GM12864 (cell line): Measurements from ENCODE around the gene TCF7.

ENCODE experiments used
- DNase-seq: peaks from one replicate; pipeline ENCODE4 v3.0.0-alpha.2; 2011; ENCODE audit warnings: low read depth
- H3K4me3 ChIP-seq: 2 replicates; pipeline ENCODE4 v1.5.1; 2011; ENCODE audit warnings: mild to moderate bottlenecking, low read depth, low read length, control low read depth
- TF ChIP-seq, protein P1 (sequence below): IDR thresholded peaks from 2 replicates; pipeline ENCODE4 v1.5.1; 2011; ENCODE audit warnings: low read depth, mild to moderate bottlenecking, moderate library complexity, low read length, control low read depth, inconsistent platforms; ENCODE audit errors: missing control alignments

TCF7 gene

DNA sequence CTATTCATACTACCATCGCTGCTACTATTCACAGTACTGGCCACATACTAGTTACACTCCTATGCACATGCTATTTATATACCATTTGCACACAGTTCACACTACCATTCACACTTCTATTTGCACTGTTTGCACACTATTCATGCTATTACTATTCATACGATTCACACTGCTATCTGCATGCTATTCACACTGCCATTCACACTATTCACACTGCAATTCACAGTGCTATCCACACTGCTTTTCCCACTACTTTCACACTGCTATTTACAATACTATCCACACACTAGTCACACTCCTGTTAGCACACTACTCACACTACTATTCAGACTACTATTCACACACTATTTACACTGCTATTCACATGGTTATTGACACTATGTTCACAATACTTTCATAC lies 39.4 kb upstream of the TCF7 start:
- TF ChIP-seq, protein P1, sequence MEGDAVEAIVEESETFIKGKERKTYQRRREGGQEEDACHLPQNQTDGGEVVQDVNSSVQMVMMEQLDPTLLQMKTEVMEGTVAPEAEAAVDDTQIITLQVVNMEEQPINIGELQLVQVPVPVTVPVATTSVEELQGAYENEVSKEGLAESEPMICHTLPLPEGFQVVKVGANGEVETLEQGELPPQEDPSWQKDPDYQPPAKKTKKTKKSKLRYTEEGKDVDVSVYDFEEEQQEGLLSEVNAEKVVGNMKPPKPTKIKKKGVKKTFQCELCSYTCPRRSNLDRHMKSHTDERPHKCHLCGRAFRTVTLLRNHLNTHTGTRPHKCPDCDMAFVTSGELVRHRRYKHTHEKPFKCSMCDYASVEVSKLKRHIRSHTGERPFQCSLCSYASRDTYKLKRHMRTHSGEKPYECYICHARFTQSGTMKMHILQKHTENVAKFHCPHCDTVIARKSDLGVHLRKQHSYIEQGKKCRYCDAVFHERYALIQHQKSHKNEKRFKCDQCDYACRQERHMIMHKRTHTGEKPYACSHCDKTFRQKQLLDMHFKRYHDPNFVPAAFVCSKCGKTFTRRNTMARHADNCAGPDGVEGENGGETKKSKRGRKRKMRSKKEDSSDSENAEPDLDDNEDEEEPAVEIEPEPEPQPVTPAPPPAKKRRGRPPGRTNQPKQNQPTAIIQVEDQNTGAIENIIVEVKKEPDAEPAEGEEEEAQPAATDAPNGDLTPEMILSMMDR, result no peak
- no peak overlapping the region for H3K4me3 ChIP-seq
- DNase-seq, result no peak

DNA sequence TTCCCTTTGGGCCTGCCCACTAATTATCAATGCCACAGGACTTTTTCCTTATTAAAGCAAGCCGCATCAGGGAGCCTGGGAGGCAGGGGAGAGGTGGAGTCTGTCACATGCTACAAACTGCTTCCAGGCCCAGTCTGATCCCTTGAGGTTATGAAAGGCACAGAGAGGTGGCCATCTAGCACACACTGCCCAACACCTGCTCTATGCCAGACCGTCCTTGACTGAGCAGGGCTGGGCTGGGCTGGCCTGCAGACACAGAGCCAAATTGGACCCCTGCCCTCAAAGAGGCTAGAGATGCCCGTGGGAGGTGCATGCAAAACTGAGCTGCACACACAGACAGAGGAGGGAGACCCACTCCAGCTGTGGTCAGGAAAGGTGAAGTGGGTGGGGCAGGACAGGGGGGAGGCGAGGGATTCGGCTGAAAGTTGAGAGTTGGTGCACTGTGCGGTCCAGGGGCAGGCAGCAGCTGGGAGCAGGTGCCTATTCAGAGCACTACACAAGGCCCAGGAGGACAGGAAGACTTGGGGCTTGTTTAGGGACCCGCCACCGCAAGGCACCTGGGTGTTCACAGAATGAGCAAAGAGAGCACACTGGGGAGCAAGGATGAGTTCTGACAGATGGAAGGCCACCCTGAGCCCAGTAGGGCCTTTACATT lies 36.4 kb upstream of the TCF7 start:
- TF ChIP-seq, protein P1, result no peak
- no peak overlapping the region for H3K4me3 ChIP-seq
- DNase-seq, result no peak

DNA sequence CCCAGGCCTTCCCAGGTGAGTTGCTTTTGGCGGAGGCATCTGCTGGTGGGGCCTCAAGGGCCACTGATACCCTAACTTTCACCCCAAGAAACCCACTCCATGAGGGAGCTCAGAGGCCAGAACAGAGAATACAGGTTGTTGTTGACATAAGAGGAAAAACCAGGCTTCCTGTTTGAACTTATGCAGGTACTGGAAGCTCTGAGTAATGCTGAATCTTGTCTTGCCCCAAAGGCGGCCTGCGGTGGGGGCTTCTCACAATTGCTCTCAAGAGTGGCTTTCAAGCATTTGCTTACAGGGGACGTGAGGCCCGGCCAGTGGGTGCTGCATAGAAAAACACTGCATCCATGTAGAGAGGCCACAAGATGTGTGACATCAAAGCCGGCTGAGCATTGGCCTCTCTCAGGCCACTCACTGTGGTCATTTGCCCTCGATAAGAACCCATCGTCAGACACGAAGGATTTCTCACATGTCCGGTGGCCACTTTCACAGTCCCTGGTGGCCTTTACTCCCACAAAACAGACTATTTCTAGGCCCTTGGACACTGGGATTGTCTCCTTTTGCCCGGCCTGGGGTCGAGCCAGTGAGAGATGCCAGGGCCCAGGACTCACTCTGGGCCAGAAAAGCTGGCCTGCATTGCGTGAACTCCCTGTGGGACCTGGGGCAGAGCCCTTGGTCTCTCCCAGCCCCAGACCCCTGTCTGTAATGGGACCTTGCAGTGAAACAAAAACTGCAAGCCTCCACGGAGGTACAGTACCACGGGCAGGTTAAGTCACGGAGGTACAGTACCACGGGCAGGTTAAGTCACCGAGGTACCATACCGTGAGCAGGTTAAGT lies 34.5 kb upstream of the TCF7 start:
- DNase-seq, result no peak
- no peak overlapping the region for H3K4me3 ChIP-seq
- TF ChIP-seq, protein P1, result no peak

DNA sequence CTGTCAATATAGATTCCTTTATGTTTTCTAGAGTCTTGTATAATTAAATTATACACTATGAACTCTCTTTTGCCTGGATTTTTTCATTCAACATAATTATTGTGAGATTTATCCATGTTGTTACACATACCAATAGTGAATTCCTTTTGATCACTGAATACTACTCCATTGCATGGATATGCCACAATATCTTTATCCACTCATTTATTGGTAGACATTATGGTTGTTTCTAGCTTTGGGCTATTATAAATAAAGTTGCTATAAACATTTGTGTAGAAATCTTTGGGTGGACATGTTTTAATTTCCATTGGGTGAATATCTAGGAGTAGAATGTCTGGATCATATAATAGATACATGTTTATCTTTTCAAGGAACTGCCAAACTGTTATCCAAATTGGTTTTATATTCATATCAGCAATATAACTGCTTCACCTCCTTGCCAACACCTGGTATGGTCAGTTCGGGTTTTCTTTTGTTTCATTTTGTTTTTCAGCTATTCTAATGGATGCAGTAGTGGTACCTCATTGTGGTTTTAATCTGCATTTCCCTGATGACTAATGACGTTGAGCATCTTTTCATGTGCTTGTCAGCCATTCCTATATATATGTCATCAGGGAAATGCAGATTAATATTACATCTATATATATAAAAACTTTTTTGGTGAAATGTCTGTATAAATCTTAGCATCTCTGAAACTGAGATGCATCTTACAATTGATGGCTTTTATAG lies 32.1 kb upstream of the TCF7 start:
- DNase-seq, result no peak
- no peak overlapping the region for H3K4me3 ChIP-seq
- TF ChIP-seq, protein P1, result no peak

DNA sequence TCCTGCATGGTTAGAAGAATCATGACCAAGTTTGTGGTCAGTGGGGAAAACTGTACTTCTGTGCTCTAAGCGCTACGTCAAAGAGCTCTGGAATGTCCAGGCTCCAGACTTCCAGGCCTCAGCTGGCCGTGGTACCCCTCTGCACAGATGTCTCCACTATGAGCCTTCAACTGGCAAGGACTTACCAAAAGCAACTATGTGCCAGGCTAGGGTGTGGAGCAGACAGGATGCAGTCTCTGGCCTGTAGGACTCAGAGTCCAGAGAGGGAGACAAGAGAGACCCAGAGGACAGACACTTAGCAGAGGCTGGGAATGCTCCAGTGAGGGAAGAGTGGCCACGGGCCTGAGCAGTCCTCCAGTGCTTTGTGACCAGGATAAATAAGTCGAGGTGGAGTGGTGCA lies 31.0 kb upstream of the TCF7 start:
- no peak overlapping the region for H3K4me3 ChIP-seq
- TF ChIP-seq, protein P1, result no peak
- DNase-seq, result no peak

DNA sequence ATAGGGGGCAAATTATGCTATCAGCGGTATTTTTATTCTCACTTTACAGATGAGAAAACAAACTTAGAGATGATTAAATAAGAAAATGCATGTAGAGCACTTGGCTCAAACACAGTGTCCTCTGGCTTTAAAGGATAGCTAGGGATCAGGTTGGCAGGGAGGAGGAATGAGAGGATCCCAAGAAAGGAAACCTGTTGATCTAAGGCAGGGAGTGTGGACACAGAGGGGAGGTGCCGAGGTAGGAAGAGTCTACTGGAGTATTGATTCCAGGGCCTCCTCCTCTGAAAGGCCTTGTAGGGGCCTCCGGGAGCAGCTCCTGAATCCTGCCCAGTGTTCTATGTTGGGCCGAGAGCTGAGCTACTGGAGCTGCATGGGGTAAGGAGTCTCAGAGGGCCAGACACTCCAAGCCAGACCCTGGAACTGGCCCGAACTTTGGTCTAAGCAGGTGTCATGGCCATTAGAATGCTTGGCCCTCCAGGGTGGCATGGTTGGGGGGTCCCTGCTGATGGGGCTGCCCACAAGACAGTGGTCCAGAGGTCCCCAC lies 30.4 kb upstream of the TCF7 start:
- TF ChIP-seq, protein P1, result no peak
- no peak for DNase-seq
- no peak overlapping the region for H3K4me3 ChIP-seq
